Endometrial microvascular endothelial cells (primary cell): ENCODE measurements around the gene GAB4. TPM values are rescaled to one million over a fixed set of nuclear protein-coding genes. Genes with fewer than 3 reads are reported as not detected.
"Not testable (repeated sequence)": the region's sequence is repeated elsewhere in the genome, so short reads cannot be mapped to it uniquely, and the experiment has no call there.

Experiments
- in situ Hi-C: cut with HindIII; loops from 2 replicates; pipeline ENCODE4 v1.10.0; 2017; ENCODE audit warnings: low sequenced_read_pairs, low pct_unique_long_range_greater_than_20kb; ENCODE audit errors: inconsistent ontology term
- total RNA-seq: library from RNA; depleted of rRNA; stranded (reverse); fragments of >200 nt; gene quantifications from one replicate; pipeline ENCODE4 v1.2.3, GENCODE V29; 2015; ENCODE audit errors: inconsistent ontology term

The GAB4 gene
- total RNA-seq = not detected

GRCh38 chr22:17007852-17008731 is at the start of gene GAB4:
GAB4 (minus strand) TSS chr22:17008222; CDS start chr22:17008114, 108 bp downstream.
- in situ Hi-C loops = no loop called here

GRCh38 chr22:17056807-17057206 is 48.8 kb upstream of the GAB4 start:
- in situ Hi-C loops = no loop called here

GRCh38 chr22:17056058-17056457 is 48.0 kb upstream of the GAB4 start:
- in situ Hi-C loops = no loop called here

- in situ Hi-C loops = no loop called here
Measured at GRCh38 chr22:17047656-17048055, 39.6 kb upstream of the GAB4 start.

- in situ Hi-C loops = no loop called here
Measured at GRCh38 chr22:17046566-17047348, 38.7 kb upstream of the GAB4 start.

GRCh38 chr22:17043521-17043920 is 35.5 kb upstream of the GAB4 start:
- in situ Hi-C loops = no loop called here

GRCh38 chr22:17036842-17037711 is 29.1 kb upstream of the GAB4 start:
- in situ Hi-C loops = not testable (repeated sequence)

- in situ Hi-C loops = not testable (repeated sequence)
Measured at GRCh38 chr22:17035976-17036841, 28.2 kb upstream of the GAB4 start.

- in situ Hi-C loops = no loop called here
Measured at GRCh38 chr22:17035246-17035645, 27.2 kb upstream of the GAB4 start.

GRCh38 chr22:17034532-17034931 is 26.5 kb upstream of the GAB4 start:
- in situ Hi-C loops = not testable (repeated sequence)

- in situ Hi-C loops = not testable (repeated sequence)
Measured at GRCh38 chr22:17032277-17032676, 24.3 kb upstream of the GAB4 start.

GRCh38 chr22:17024380-17024779 is 16.4 kb upstream of the GAB4 start:
- in situ Hi-C loops = not testable (repeated sequence)

- in situ Hi-C loops = not testable (repeated sequence)
Measured at GRCh38 chr22:17015552-17015951, 7.5 kb upstream of the GAB4 start.

GRCh38 chr22:17014101-17014440 is 6.0 kb upstream of the GAB4 start:
- in situ Hi-C loops = not testable (repeated sequence)

- in situ Hi-C loops = no loop called here
Measured at GRCh38 chr22:17013396-17014100, 5.5 kb upstream of the GAB4 start.

- in situ Hi-C loops = no loop called here
Measured at GRCh38 chr22:17012267-17012666, 4.2 kb upstream of the GAB4 start.

- in situ Hi-C loops = no loop called here
Measured at GRCh38 chr22:17009640-17010291, 1.7 kb upstream of the GAB4 start.
